WERI-Rb-1 (cell line): ENCODE results near the gene PKP1.

ENCODE experiments used
- DNase-seq: peaks from one replicate; pipeline ENCODE4 v3.0.0-alpha.2; 2020
- H3K27ac ChIP-seq: fragments of 250-450 bp; sonication (Bioruptor Pico); 2 replicates; pipeline ENCODE4 v1.5.1; 2020; ENCODE audit warnings: mild to moderate bottlenecking, moderate library complexity
- H3K27me3 ChIP-seq: fragments of 250-450 bp; sonication (Bioruptor Pico); 2 replicates; pipeline ENCODE4 v1.5.1; 2021; ENCODE audit warnings: mild to moderate bottlenecking, low read depth, moderate library complexity; ENCODE audit not compliant: insufficient read depth, severe bottlenecking
- H3K36me3 ChIP-seq: fragments of 250-450 bp; sonication (Bioruptor Pico); 2 replicates; pipeline ENCODE4 v1.5.1; 2020; ENCODE audit warnings: mild to moderate bottlenecking, moderate library complexity
- H3K4me3 ChIP-seq: 2 replicates; pipeline ENCODE4 v1.5.1; 2011; ENCODE audit warnings: low read depth, mild to moderate bottlenecking, control low read depth, low read length
- H3K9me3 ChIP-seq: fragments of 250-450 bp; sonication (Bioruptor Pico); 2 replicates; pipeline ENCODE4 v1.5.1; 2021; ENCODE audit warnings: mild to moderate bottlenecking, moderate library complexity; ENCODE audit not compliant: severe bottlenecking
- TF ChIP-seq, protein P1 (sequence below): IDR thresholded peaks from 2 replicates; pipeline ENCODE4 v1.5.1; 2011; ENCODE audit warnings: low read depth, mild to moderate bottlenecking, control low read depth, inconsistent platforms, low read length

PKP1 gene

GRCh38 chr1:201354901-201355295 lies 71.6 kb downstream of the PKP1 start:
- no peaks in the 10 kb centered on the region for H3K9me3 ChIP-seq
- H3K36me3 ChIP-seq = no peaks in the 10 kb centered on the region
- H3K4me3 ChIP-seq = no peak overlapping the region
- peaks cover 2% of the 10 kb centered on the region for H3K27me3 ChIP-seq
- no peak for DNase-seq
- TF ChIP-seq, protein P1, sequence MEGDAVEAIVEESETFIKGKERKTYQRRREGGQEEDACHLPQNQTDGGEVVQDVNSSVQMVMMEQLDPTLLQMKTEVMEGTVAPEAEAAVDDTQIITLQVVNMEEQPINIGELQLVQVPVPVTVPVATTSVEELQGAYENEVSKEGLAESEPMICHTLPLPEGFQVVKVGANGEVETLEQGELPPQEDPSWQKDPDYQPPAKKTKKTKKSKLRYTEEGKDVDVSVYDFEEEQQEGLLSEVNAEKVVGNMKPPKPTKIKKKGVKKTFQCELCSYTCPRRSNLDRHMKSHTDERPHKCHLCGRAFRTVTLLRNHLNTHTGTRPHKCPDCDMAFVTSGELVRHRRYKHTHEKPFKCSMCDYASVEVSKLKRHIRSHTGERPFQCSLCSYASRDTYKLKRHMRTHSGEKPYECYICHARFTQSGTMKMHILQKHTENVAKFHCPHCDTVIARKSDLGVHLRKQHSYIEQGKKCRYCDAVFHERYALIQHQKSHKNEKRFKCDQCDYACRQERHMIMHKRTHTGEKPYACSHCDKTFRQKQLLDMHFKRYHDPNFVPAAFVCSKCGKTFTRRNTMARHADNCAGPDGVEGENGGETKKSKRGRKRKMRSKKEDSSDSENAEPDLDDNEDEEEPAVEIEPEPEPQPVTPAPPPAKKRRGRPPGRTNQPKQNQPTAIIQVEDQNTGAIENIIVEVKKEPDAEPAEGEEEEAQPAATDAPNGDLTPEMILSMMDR = no peak
- H3K27ac ChIP-seq = no peak overlapping the region

DNA sequence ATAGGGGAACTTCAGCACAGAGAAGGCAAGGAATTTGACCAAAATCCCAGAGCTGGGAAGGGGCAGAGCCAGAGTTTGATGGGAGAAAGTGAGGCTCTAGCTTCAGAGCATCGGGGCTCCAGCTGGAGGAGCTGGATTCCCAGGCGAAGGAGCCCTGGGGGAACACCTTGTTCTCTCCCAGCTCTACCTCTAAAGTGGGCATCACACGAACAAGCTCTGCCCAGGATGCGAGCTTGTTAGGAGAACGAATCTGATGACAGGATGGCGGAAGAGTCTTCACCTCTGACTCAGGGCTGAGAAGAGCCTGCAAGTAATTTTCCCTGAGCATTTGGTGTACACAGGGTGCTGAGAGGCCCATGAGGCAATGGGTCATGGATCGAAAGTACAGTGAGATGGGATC lies 72.2 kb downstream of the PKP1 start:
- peaks cover 2% of the 10 kb centered on the region for H3K27me3 ChIP-seq
- no peak for DNase-seq
- no peaks in the 10 kb centered on the region for H3K36me3 ChIP-seq
- H3K9me3 ChIP-seq = no peaks in the 10 kb centered on the region
- H3K27ac ChIP-seq = no peak overlapping the region
- TF ChIP-seq, protein P1 = no peak
- H3K4me3 ChIP-seq = no peak overlapping the region

GRCh38 chr1:201356236-201356635 lies 72.9 kb downstream of the PKP1 start:
- H3K27me3 ChIP-seq = peaks cover 2% of the 10 kb centered on the region

DNA sequence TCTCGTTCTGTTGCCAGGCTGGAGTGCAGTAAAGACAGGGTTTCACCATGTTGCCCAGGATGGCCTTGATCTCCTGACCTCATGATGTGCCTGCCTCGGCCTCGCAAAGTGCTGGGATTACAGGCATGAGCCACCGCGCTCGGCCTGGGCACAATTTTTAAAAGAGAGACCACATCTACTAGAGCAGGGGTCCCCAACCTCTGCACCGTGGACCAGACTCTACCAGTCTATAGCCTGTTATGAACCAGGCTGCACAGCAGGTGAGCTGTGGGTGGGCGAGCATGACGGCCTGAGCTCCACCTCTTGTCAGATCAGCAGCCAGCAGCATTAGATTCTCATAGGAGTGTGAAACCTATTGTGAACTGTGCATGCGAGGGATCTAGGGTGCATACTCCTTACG lies 73.4 kb downstream of the PKP1 start:
- Histone ChIP-seq H3K27me3 (peaks cover 2% of the 10 kb centered on the region), H3K36me3 (no peaks in the 10 kb centered on the region), H3K9me3 (no peaks in the 10 kb centered on the region), H3K4me3 (no peak overlapping the region), H3K27ac (no peak overlapping the region)
- TF ChIP-seq, protein P1 = no peak
- no peak for DNase-seq

More at GRCh38 chr1:201356236-201356635, 72.9 kb downstream of the PKP1 start:
- Histone ChIP-seq H3K9me3 (no peaks in the 10 kb centered on the region), H3K4me3 (no peak overlapping the region), H3K27ac (no peak overlapping the region), H3K36me3 (no peaks in the 10 kb centered on the region)
- DNase-seq = no peak
- TF ChIP-seq, protein P1 = no peak

DNA sequence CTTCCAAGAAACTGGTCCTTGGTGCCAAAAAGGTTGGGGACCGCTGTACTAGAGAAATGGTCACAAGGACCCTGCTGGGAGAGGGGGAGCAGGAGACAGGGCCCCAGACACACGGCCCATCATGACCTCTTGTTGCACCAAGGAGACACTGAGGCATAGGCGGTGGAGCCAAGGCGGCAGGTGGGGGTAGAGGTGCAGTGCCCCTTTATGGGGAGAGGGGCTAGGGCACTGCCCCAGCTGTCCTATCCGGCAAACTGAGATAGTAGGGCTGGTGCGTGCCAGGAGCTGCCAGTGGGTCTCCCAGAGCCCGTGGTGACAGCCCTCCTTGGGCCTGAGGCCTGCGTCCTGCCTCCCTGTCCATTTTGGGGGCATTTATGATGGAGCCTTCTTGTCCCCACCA lies 73.9 kb downstream of the PKP1 start:
- Histone ChIP-seq H3K36me3 (no peaks in the 10 kb centered on the region), H3K27me3 (peaks cover 2% of the 10 kb centered on the region), H3K27ac (no peak overlapping the region), H3K4me3 (no peak overlapping the region), H3K9me3 (no peaks in the 10 kb centered on the region)
- TF ChIP-seq, protein P1 = no peak
- no peak for DNase-seq

- Histone ChIP-seq H3K27ac (no peak overlapping the region), H3K27me3 (peaks cover 2% of the 10 kb centered on the region)
- TF ChIP-seq, protein P1 = no peak
Observed at GRCh38 chr1:201357636-201358348, 74.5 kb downstream of the PKP1 start.

More at GRCh38 chr1:201357636-201358348, 74.5 kb downstream of the PKP1 start:
- no peaks in the 10 kb centered on the region for H3K36me3 ChIP-seq
- no peak for DNase-seq
- H3K4me3 ChIP-seq = no peak overlapping the region
- H3K9me3 ChIP-seq = no peaks in the 10 kb centered on the region
